ENCODE measurements around the gene KIAA0513.

GRCh38 chr16:85141491-85142128 is 114.0 kb downstream of the KIAA0513 start:
- TF ChIP-seq CTCF (IDR thresholded peaks at IDR 0.05): no peak
- no peak for TF ChIP-seq POLR2A (IDR thresholded peaks at IDR 0.05)

Measured in Peyer's patch (tissue), 4 donors.